HepG2 (cell line): Measurements from ENCODE around the gene AUH. TPM values are rescaled to one million over a fixed set of nuclear protein-coding genes. Genes with fewer than 3 reads are reported as not detected.

Experiments used
- ARNTL ChIP-seq: sonication (generic); formaldehyde crosslinking; IDR thresholded peaks from 2 replicates; pipeline ENCODE4 v1.4.0; 2020; ENCODE audit warnings: mild to moderate bottlenecking, missing genetic modification reagents
- JDP2 ChIP-seq: sonication (generic); formaldehyde crosslinking; IDR thresholded peaks from 2 replicates; pipeline ENCODE4 v1.8.1; 2022; ENCODE audit warnings: missing genetic modification reagents, borderline replicate concordance
- NFE2 ChIP-seq: sonication (generic); formaldehyde crosslinking; IDR thresholded peaks from 2 replicates; pipeline ENCODE4 v1.4.0; 2020; ENCODE audit warnings: missing genetic modification reagents
- NONO ChIP-seq, 2 experiments: fragments of 450-650 bp in 1 of 2; sonication (generic) in 1 of 2; formaldehyde crosslinking in 1 of 2; IDR thresholded peaks in 1 of 2; conservative IDR thresholded peaks in 1 of 2; 2 replicates each; pipeline versions ENCODE4 v1.6.1 to v1.8.0; 2017 to 2022; ENCODE audit warnings: mild to moderate bottlenecking in 1 of 2, missing genetic modification reagents in 1 of 2, moderate library complexity in 1 of 2
- U2AF2 ChIP-seq: fragments of 200-400 bp; formaldehyde crosslinking; IDR thresholded peaks from 2 replicates; pipeline ENCODE4 v1.6.1; 2017; ENCODE audit warnings: low read depth, mild to moderate bottlenecking, low read length
- ZNF138 ChIP-seq: sonication (generic); formaldehyde crosslinking; IDR thresholded peaks from 2 replicates; pipeline ENCODE4 v1.5.0; 2020; ENCODE audit warnings: mild to moderate bottlenecking, low read depth, missing genetic modification reagents
- ZNF678 ChIP-seq: sonication (generic); formaldehyde crosslinking; IDR thresholded peaks from 2 replicates; pipeline ENCODE4 v1.4.0; 2020; ENCODE audit warnings: mild to moderate bottlenecking, missing genetic modification reagents
- ZNF747 ChIP-seq: sonication (generic); formaldehyde crosslinking; IDR thresholded peaks from 2 replicates; pipeline ENCODE4 v1.8.1; 2023; ENCODE audit warnings: missing genetic modification reagents, mild to moderate bottlenecking, borderline replicate concordance
- polyA plus RNA-seq, 8 experiments: library from polyadenylated mRNA; depleted of rRNA in 3 of 8; stranded (reverse) in 7 of 8; unstranded in 1 of 8; fragments of >200 nt; fragmentation: Illumina TruSeq in 4 of 8; extraction: Trizol in 4 of 8; gene quantifications; 2 replicates each; pipeline versions ENCODE4 v1.2.1 to v1.2.3, GENCODE V29; 2011 to 2016; ENCODE audit warnings: low read depth in 4 of 8, missing spikeins in 1 of 8, mixed read lengths in 1 of 8; ENCODE audit not compliant: insufficient read depth in 1 of 8
- total RNA-seq, 5 experiments: library from RNA; depleted of rRNA; stranded (reverse); fragments of >200 nt; fragmentation: Illumina TruSeq; extraction: Trizol; gene quantifications; 2 replicates each; pipeline ENCODE4 v1.2.3, GENCODE V29; 2016; ENCODE audit warnings: low read depth in 1 of 5
- TF ChIP-seq, protein P1 (sequence below): sonication (generic); formaldehyde crosslinking; conservative IDR thresholded peaks from 2 replicates; pipeline ENCODE4 v1.5.0; 2020; ENCODE audit warnings: missing genetic modification reagents
- TF ChIP-seq, protein P2 (sequence below): fragments of 450-650 bp; IDR thresholded peaks from 2 replicates; pipeline ENCODE4 v1.6.1; 2016
- TF ChIP-seq, protein P3 (sequence below): sonication (generic); formaldehyde crosslinking; IDR thresholded peaks from 2 replicates; pipeline ENCODE4 v1.5.1; 2020; ENCODE audit warnings: missing genetic modification reagents, mild to moderate bottlenecking, borderline replicate concordance
- TF ChIP-seq, protein P4 (sequence below): sonication (generic); formaldehyde crosslinking; IDR thresholded peaks from 2 replicates; pipeline ENCODE4 v1.8.0; 2022; ENCODE audit warnings: missing genetic modification reagents, mild to moderate bottlenecking, inconsistent platforms, borderline replicate concordance
- TF ChIP-seq, protein P5 (sequence below): sonication (generic); formaldehyde crosslinking; IDR thresholded peaks from 2 replicates; pipeline ENCODE4 v1.4.0; 2020; ENCODE audit warnings: mild to moderate bottlenecking, low read depth, missing genetic modification reagents
- TF ChIP-seq, protein P6 (sequence below): sonication (generic); formaldehyde crosslinking; IDR thresholded peaks from 2 replicates; pipeline ENCODE4 v1.4.0; 2020; ENCODE audit warnings: missing genetic modification reagents
- TF ChIP-seq, protein P7 (sequence below): sonication (generic); formaldehyde crosslinking; IDR thresholded peaks from 2 replicates; pipeline ENCODE4 v1.5.0; 2020; ENCODE audit warnings: mild to moderate bottlenecking, missing genetic modification reagents

The AUH gene
- total and polyA plus RNA-seq, 2 of the 13 experiments (the other 11 are each of a cell fraction or from before 2014, with no cell fraction given) = 25.8 to 31.9 TPM

DNA sequence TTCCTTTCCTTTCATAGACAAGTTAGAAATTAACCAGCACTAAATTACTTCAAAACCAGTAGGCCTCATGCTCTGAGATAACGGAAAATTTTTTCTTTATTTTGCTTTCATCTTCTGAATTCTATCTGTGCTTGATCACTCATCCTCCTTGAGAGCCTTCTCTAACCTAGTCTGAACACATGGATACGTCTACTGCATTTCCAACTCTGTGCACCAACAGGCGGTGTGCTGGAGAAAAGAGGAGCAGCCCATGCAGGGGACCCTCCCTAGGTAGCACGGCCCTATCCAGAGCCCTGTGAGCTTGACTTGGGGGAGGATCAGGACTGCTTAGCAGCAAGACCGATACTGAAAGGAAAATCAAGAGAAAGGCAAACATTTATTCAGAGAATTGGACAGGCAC, 149.8 kb downstream of the AUH start (continued):
- TF ChIP-seq, protein P1, sequence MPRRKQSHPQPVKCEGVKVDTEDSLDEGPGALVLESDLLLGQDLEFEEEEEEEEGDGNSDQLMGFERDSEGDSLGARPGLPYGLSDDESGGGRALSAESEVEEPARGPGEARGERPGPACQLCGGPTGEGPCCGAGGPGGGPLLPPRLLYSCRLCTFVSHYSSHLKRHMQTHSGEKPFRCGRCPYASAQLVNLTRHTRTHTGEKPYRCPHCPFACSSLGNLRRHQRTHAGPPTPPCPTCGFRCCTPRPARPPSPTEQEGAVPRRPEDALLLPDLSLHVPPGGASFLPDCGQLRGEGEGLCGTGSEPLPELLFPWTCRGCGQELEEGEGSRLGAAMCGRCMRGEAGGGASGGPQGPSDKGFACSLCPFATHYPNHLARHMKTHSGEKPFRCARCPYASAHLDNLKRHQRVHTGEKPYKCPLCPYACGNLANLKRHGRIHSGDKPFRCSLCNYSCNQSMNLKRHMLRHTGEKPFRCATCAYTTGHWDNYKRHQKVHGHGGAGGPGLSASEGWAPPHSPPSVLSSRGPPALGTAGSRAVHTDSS (CRISPR knock-in tag) = no peak
- TF ChIP-seq, protein P2, sequence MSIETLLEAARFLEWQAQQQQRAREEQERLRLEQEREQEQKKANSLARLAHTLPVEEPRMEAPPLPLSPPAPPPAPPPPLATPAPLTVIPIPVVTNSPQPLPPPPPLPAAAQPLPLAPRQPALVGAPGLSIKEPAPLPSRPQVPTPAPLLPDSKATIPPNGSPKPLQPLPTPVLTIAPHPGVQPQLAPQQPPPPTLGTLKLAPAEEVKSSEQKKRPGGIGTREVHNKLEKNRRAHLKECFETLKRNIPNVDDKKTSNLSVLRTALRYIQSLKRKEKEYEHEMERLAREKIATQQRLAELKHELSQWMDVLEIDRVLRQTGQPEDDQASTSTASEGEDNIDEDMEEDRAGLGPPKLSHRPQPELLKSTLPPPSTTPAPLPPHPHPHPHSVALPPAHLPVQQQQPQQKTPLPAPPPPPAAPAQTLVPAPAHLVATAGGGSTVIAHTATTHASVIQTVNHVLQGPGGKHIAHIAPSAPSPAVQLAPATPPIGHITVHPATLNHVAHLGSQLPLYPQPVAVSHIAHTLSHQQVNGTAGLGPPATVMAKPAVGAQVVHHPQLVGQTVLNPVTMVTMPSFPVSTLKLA = no peak
- TF ChIP-seq ARNTL (no peak), ZNF138 (CRISPR knock-in tag) (no peak), ZNF747 (no peak), JDP2 (CRISPR knock-in tag) (no peak), ZNF678 (CRISPR knock-in tag) (no peak), NONO (IDR thresholded peaks at IDR 0.05) (no peak), NONO (CRISPR knock-in tag; conservative IDR thresholded peaks at IDR 0.05) (no peak), NFE2 (CRISPR knock-in tag) (no peak), U2AF2 (no peak)
- TF ChIP-seq, protein P3, sequence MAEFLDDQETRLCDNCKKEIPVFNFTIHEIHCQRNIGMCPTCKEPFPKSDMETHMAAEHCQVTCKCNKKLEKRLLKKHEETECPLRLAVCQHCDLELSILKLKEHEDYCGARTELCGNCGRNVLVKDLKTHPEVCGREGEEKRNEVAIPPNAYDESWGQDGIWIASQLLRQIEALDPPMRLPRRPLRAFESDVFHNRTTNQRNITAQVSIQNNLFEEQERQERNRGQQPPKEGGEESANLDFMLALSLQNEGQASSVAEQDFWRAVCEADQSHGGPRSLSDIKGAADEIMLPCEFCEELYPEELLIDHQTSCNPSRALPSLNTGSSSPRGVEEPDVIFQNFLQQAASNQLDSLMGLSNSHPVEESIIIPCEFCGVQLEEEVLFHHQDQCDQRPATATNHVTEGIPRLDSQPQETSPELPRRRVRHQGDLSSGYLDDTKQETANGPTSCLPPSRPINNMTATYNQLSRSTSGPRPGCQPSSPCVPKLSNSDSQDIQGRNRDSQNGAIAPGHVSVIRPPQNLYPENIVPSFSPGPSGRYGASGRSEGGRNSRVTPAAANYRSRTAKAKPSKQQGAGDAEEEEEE (CRISPR knock-in tag) = no peak
- TF ChIP-seq, protein P4, sequence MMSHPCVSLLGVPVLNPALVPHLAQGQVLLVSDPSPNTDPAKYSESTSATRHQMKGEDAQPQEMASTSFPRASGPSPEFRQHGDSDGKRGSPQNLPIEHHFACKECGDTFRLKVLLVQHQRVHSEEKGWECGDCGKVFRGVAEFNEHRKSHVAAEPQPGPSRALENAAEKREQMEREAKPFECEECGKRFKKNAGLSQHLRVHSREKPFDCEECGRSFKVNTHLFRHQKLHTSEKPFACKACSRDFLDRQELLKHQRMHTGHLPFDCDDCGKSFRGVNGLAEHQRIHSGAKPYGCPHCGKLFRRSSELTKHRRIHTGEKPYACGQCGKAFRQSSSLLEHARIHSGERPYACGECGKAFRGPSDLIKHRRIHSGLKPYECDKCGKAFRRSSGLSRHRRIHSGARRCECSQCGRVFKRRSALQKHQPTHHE = no peak
- TF ChIP-seq, protein P5, sequence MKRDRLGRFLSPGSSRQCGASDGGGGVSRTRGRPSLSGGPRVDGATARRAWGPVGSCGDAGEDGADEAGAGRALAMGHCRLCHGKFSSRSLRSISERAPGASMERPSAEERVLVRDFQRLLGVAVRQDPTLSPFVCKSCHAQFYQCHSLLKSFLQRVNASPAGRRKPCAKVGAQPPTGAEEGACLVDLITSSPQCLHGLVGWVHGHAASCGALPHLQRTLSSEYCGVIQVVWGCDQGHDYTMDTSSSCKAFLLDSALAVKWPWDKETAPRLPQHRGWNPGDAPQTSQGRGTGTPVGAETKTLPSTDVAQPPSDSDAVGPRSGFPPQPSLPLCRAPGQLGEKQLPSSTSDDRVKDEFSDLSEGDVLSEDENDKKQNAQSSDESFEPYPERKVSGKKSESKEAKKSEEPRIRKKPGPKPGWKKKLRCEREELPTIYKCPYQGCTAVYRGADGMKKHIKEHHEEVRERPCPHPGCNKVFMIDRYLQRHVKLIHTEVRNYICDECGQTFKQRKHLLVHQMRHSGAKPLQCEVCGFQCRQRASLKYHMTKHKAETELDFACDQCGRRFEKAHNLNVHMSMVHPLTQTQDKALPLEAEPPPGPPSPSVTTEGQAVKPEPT (CRISPR knock-in tag) = no peak
- TF ChIP-seq, protein P6, sequence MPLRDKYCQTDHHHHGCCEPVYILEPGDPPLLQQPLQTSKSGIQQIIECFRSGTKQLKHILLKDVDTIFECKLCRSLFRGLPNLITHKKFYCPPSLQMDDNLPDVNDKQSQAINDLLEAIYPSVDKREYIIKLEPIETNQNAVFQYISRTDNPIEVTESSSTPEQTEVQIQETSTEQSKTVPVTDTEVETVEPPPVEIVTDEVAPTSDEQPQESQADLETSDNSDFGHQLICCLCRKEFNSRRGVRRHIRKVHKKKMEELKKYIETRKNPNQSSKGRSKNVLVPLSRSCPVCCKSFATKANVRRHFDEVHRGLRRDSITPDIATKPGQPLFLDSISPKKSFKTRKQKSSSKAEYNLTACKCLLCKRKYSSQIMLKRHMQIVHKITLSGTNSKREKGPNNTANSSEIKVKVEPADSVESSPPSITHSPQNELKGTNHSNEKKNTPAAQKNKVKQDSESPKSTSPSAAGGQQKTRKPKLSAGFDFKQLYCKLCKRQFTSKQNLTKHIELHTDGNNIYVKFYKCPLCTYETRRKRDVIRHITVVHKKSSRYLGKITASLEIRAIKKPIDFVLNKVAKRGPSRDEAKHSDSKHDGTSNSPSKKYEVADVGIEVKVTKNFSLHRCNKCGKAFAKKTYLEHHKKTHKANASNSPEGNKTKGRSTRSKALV = no peak
- TF ChIP-seq, protein P7, sequence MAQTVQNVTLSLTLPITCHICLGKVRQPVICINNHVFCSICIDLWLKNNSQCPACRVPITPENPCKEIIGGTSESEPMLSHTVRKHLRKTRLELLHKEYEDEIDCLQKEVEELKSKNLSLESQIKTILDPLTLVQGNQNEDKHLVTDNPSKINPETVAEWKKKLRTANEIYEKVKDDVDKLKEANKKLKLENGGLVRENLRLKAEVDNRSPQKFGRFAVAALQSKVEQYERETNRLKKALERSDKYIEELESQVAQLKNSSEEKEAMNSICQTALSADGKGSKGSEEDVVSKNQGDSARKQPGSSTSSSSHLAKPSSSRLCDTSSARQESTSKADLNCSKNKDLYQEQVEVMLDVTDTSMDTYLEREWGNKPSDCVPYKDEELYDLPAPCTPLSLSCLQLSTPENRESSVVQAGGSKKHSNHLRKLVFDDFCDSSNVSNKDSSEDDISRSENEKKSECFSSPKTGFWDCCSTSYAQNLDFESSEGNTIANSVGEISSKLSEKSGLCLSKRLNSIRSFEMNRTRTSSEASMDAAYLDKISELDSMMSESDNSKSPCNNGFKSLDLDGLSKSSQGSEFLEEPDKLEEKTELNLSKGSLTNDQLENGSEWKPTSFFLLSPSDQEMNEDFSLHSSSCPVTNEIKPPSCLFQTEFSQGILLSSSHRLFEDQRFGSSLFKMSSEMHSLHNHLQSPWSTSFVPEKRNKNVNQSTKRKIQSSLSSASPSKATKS (CRISPR knock-in tag) = no peak
